K562 (cell line): ENCODE measurements around the gene SYNPR. TPM values are rescaled to one million over a fixed set of nuclear protein-coding genes. Genes with fewer than 3 reads are reported as not detected.

Source experiments
- ATAC-seq: fragments of 200-7000 bp; cut with Tn5 transposase; 3 replicates; pipeline ENCODE4 v1.9.1; 2020; ENCODE audit warnings: moderate library complexity
- BruUV-seq: library from RNA; stranded (reverse); fragments of 400-500 nt; replicated peaks from 2 replicates; lab custom pipeline; 2021; lab: Mats Ljungman, UMichigan
- CTCF ChIA-PET: fragments of 300-600 bp; formaldehyde crosslinking; extraction: SDS; loops from one replicate; lab custom pipeline; 2021; ENCODE audit warnings: low intra/inter-chr PET ratio; lab: Yijun Ruan, JAX
- POLR2A ChIA-PET: fragments of 300-600, 350-650 bp; sonication (Branson Sonifier 250); formaldehyde crosslinking; extraction: SDS; loops from one replicate; lab custom pipeline; 2021; ENCODE audit warnings: antibody characterized with exemption, inconsistent platforms; lab: Yijun Ruan, JAX
- DNase-seq, 4 experiments: peaks; one replicate each; pipeline versions ENCODE4 v3.0.0 to v3.0.0-alpha.2; 2011 to 2018; ENCODE audit warnings: low spot score in 3 of 4, mixed read lengths in 3 of 4; ENCODE audit errors: extremely low read depth in 1 of 4
- FAIRE-seq: peaks from 2 replicates; lab custom pipeline; 2011; peaks lifted over from hg19 to GRCh38; lab: Jason Lieb, UNC
- H2AFZ ChIP-seq: 2 replicates; pipeline ENCODE4 v1.6.0; 2011; ENCODE audit warnings: low read depth, low read length, control low read depth, inconsistent platforms
- H3K27ac ChIP-seq: fragments of 200-600 bp; 3 replicates; pipeline ENCODE4 v1.8.0; 2011; ENCODE audit warnings: low read depth, mild to moderate bottlenecking, control low read depth, inconsistent platforms, low read length, moderate library complexity, mixed read lengths; ENCODE audit errors: extremely low read depth
- H3K27me3 ChIP-seq, 2 experiments: fragments of 300-600 bp in 1 of 2; 2 replicates in 1 of 2; 3 replicates in 1 of 2; pipeline versions ENCODE4 v1.6.0 to v1.8.0; 2011; ENCODE audit warnings: inconsistent platforms in 2 of 2, low read length in 2 of 2, mild to moderate bottlenecking in 1 of 2, mixed read lengths in 1 of 2, moderate library complexity in 1 of 2; ENCODE audit not compliant: control insufficient read depth in 2 of 2, insufficient read depth in 2 of 2
- H3K36me3 ChIP-seq: fragments of 300-600 bp; 3 replicates; pipeline ENCODE4 v1.8.0; 2011; ENCODE audit warnings: mild to moderate bottlenecking, low read length, inconsistent platforms; ENCODE audit not compliant: control insufficient read depth, insufficient read depth
- H3K4me1 ChIP-seq, 2 experiments: fragments of 200-600 bp in 1 of 2; replicated peaks in 1 of 2; 2 replicates in 1 of 2; 3 replicates in 1 of 2; pipeline versions ENCODE4 v1.5.1 to v1.8.0; 2011; ENCODE audit warnings: inconsistent platforms in 2 of 2, low read length in 2 of 2, mild to moderate bottlenecking in 1 of 2, mixed read lengths in 1 of 2, moderate library complexity in 1 of 2; ENCODE audit not compliant: control insufficient read depth in 2 of 2, insufficient read depth in 2 of 2
- H3K4me2 ChIP-seq: 2 replicates; pipeline ENCODE4 v1.6.1; 2011; ENCODE audit warnings: low read length, control low read depth, inconsistent platforms, mixed read lengths; ENCODE audit not compliant: insufficient read depth
- H3K4me3 ChIP-seq: fragments of 200-600 bp; sonication (generic), shearing (Covaris generic); 2 replicates; pipeline ENCODE4 v1.5.1; 2016; ENCODE audit warnings: control low read depth, inconsistent platforms
- H3K79me2 ChIP-seq: fragments of 200-600 bp; 3 replicates; pipeline ENCODE4 v1.8.0; 2011; ENCODE audit warnings: low read length, inconsistent platforms; ENCODE audit not compliant: control insufficient read depth, insufficient read depth
- H3K9ac ChIP-seq, 2 experiments: 2 replicates each; pipeline versions ENCODE4 v1.6.0 to v1.6.1; 2011; ENCODE audit warnings: low read depth in 2 of 2, low read length in 2 of 2, control low read depth in 1 of 2, inconsistent platforms in 1 of 2, mild to moderate bottlenecking in 1 of 2, mixed read lengths in 1 of 2; ENCODE audit not compliant: insufficient read depth in 1 of 2
- H3K9me1 ChIP-seq: one replicate; pipeline ENCODE4 v1.6.0; 2011; ENCODE audit warnings: inconsistent platforms, mild to moderate bottlenecking, low read length, moderate library complexity; ENCODE audit not compliant: control insufficient read depth, insufficient read depth
- H3K9me3 ChIP-seq: replicated peaks from 2 replicates; pipeline ENCODE4 v1.5.1; 2011; ENCODE audit warnings: low read depth, low read length, inconsistent platforms; ENCODE audit not compliant: control insufficient read depth, insufficient read depth
- H4K20me1 ChIP-seq: replicated peaks from 2 replicates; pipeline ENCODE4 v1.6.1; 2011; ENCODE audit warnings: low read length, inconsistent platforms, mixed read lengths; ENCODE audit not compliant: control insufficient read depth, insufficient read depth
- E2F3 ChIP-seq: fragments of 250-450 bp; sonication (Bioruptor Pico); IDR thresholded peaks from 2 replicates; pipeline ENCODE4 v1.4.0; 2020; ENCODE audit warnings: mild to moderate bottlenecking
- E2F6 ChIP-seq, 2 experiments: IDR thresholded peaks; 2 replicates each; pipeline ENCODE4 v1.6.1; 2011; ENCODE audit warnings: borderline replicate concordance in 1 of 2, control low read depth in 1 of 2, low read depth in 1 of 2, low read length in 1 of 2, mild to moderate bottlenecking in 1 of 2, mixed read lengths in 1 of 2, moderate library complexity in 1 of 2; ENCODE audit not compliant: insufficient read depth in 1 of 2, insufficient read length in 1 of 2, poor library complexity in 1 of 2, severe bottlenecking in 1 of 2; ENCODE audit errors: extremely low read depth in 1 of 2
- ETV1 ChIP-seq: fragments of 450-650 bp; conservative IDR thresholded peaks from 2 replicates; pipeline ENCODE4 v1.6.1; 2016; ENCODE audit warnings: missing genetic modification characterization, control low read depth, low read depth, missing compliant biosample characterization
- MED1 ChIP-seq: sonication (generic); formaldehyde crosslinking; IDR thresholded peaks from 2 replicates; pipeline ENCODE4 v1.8.1; 2023; ENCODE audit warnings: missing genetic modification reagents, borderline replicate concordance
- NFXL1 ChIP-seq: fragments of 450-650 bp; formaldehyde crosslinking; IDR thresholded peaks from 2 replicates; pipeline ENCODE4 v1.4.0; 2021; ENCODE audit warnings: mild to moderate bottlenecking
- NFYB ChIP-seq: IDR thresholded peaks from 2 replicates; pipeline ENCODE4 v1.6.1; 2011; ENCODE audit warnings: mild to moderate bottlenecking, moderate library complexity; ENCODE audit not compliant: insufficient read length; ENCODE audit errors: extremely low read depth
- SIN3B ChIP-seq: fragments of 450-650 bp; IDR thresholded peaks from 2 replicates; pipeline ENCODE4 v1.6.1; 2017; ENCODE audit warnings: low read depth, mild to moderate bottlenecking, moderate library complexity
- ZNF3 ChIP-seq: fragments of 250-450 bp; sonication (Bioruptor Pico); IDR thresholded peaks from 2 replicates; pipeline ENCODE4 v1.5.0; 2021; ENCODE audit warnings: mild to moderate bottlenecking, moderate library complexity
- ZNF57 ChIP-seq: fragments of 450-650 bp; formaldehyde crosslinking; IDR thresholded peaks from 2 replicates; pipeline ENCODE4 v1.4.0; 2020; ENCODE audit warnings: mild to moderate bottlenecking, moderate library complexity
- ZNF655 ChIP-seq: fragments of 250-450 bp; sonication (Bioruptor Pico); IDR thresholded peaks from 2 replicates; pipeline ENCODE4 v1.5.0; 2021
- ZNF707 ChIP-seq: fragments of 250-450 bp; sonication (Bioruptor Pico); conservative IDR thresholded peaks from 2 replicates; pipeline ENCODE4 v1.8.0; 2022; ENCODE audit warnings: inconsistent platforms, mild to moderate bottlenecking, moderate library complexity
- WGBS: fragments of 100-300 bp; shearing (Covaris generic); methylation state at CpG from one replicate; pipeline ENCODE4 v1.1.6; 2016; ENCODE audit warnings: low coverage, mixed read lengths; ENCODE audit not compliant: insufficient coverage; ENCODE audit errors: missing lambda C conversion rate; 5-methylcytosine and 5-hydroxymethylcytosine counted together
- in situ Hi-C: fragments of 300-500 bp; cut with MboI; formaldehyde crosslinking; loops from 4 replicates; pipeline ENCODE4 v1.15.0; 2018; ENCODE audit warnings: inconsistent platforms, mixed read lengths
- intact Hi-C: fragments of 100-400 bp; cut with micrococcal nuclease; formaldehyde crosslinking; loops from 2 replicates; pipeline ENCODE4 v1.14.2; 2022
- polyA plus RNA-seq, 8 experiments: library from polyadenylated mRNA; depleted of rRNA in 4 of 8; stranded (reverse) in 5 of 8; unstranded in 3 of 8; fragments of >200 nt; fragmentation: Nextera tagmentation in 2 of 8; fragmentation: Illumina TruSeq in 1 of 8; extraction: Ambion mirVana in 2 of 8; extraction: Trizol in 1 of 8; gene quantifications; 2 replicates each; pipeline versions ENCODE4 v1.2.1 to v1.2.3, GENCODE V29; 2011 to 2014; ENCODE audit warnings: inconsistent platforms in 1 of 8, missing spikeins in 1 of 8
- total RNA-seq, 7 experiments: library from RNA; depleted of rRNA in 6 of 7; stranded (reverse); fragments of >200 nt in 6 of 7; fragmentation: Illumina TruSeq in 2 of 7; extraction: Trizol in 2 of 7; gene quantifications; 2 replicates each; pipeline versions ENCODE4 v1.2.1 to v1.2.3, GENCODE V29; 2011 to 2021; ENCODE audit warnings: low replicate concordance in 1 of 7
- TF ChIP-seq, protein P1 (sequence below), 2 experiments: fragments of 450-650 bp; conservative IDR thresholded peaks; 2 replicates each; pipeline ENCODE4 v1.6.1; 2017; ENCODE audit warnings: mild to moderate bottlenecking in 2 of 2, moderate library complexity in 2 of 2
- TF ChIP-seq, protein P2 (sequence below): fragments of 450-650 bp; IDR thresholded peaks from 2 replicates; pipeline ENCODE4 v1.6.1; 2016; ENCODE audit warnings: borderline replicate concordance
- TF ChIP-seq, protein P3 (sequence below): sonication (generic); formaldehyde crosslinking; IDR thresholded peaks from 2 replicates; pipeline ENCODE4 v1.5.0; 2020; ENCODE audit warnings: missing genetic modification reagents

Gene SYNPR
- total and polyA plus RNA-seq, 9 of the 15 experiments (the other 6 are each of a cell fraction or from before 2014, with no cell fraction given): not detected

- ChIA-PET CTCF (no interaction called here), POLR2A (no interaction called here)
- no peak overlapping the region for H3K4me3 ChIP-seq
- H3K79me2 ChIP-seq: no peaks in the 10 kb centered on the region
- DNase-seq: no peak
- ATAC-seq: no peak
- H3K9ac ChIP-seq: no peak overlapping the region
- no peak for FAIRE-seq
- H3K27me3 ChIP-seq: no peaks in the 10 kb centered on the region
- BruUV-seq: no TSS peak
- H3K27ac ChIP-seq: no peak overlapping the region
- no peaks in the 10 kb centered on the region for H3K36me3 ChIP-seq
- no peak overlapping the region for H3K4me2 ChIP-seq
- no peaks in the 10 kb centered on the region for H4K20me1 ChIP-seq
- no peaks in the 10 kb centered on the region for H3K9me1 ChIP-seq
- H3K9me3 ChIP-seq: no peaks in the 10 kb centered on the region
- no peak overlapping the region for H2AFZ ChIP-seq
- WGBS: 0% methylated on average over 7 of the region's 7 CpGs
- in situ Hi-C loops (no loop called here), intact Hi-C loops (no loop called here)
- no peaks in the 10 kb centered on the region for H3K4me1 ChIP-seq
- TF ChIP-seq ZNF655 (no peak), E2F3 (no peak), ZNF707 (CRISPR knock-in tag) (no peak), NFXL1 (no peak), E2F6 (IDR thresholded peaks at IDR 0.05; ENCODE audit: borderline replicate concordance in 1 of 2, extremely low read depth in 1 of 2, insufficient read depth in 1 of 2, insufficient read length in 1 of 2, low read depth in 1 of 2, low read length in 1 of 2, poor library complexity in 1 of 2, severe bottlenecking in 1 of 2) (no peak), MED1 (CRISPR knock-in tag) (no peak), SIN3B (no peak), ZNF3 (no peak), ETV1 (tag) (no peak), ZNF57 (no peak), NFYB (no peak)
- TF ChIP-seq, protein P1, sequence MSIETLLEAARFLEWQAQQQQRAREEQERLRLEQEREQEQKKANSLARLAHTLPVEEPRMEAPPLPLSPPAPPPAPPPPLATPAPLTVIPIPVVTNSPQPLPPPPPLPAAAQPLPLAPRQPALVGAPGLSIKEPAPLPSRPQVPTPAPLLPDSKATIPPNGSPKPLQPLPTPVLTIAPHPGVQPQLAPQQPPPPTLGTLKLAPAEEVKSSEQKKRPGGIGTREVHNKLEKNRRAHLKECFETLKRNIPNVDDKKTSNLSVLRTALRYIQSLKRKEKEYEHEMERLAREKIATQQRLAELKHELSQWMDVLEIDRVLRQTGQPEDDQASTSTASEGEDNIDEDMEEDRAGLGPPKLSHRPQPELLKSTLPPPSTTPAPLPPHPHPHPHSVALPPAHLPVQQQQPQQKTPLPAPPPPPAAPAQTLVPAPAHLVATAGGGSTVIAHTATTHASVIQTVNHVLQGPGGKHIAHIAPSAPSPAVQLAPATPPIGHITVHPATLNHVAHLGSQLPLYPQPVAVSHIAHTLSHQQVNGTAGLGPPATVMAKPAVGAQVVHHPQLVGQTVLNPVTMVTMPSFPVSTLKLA (conservative IDR thresholded peaks at IDR 0.05): no peak
- TF ChIP-seq, protein P2, sequence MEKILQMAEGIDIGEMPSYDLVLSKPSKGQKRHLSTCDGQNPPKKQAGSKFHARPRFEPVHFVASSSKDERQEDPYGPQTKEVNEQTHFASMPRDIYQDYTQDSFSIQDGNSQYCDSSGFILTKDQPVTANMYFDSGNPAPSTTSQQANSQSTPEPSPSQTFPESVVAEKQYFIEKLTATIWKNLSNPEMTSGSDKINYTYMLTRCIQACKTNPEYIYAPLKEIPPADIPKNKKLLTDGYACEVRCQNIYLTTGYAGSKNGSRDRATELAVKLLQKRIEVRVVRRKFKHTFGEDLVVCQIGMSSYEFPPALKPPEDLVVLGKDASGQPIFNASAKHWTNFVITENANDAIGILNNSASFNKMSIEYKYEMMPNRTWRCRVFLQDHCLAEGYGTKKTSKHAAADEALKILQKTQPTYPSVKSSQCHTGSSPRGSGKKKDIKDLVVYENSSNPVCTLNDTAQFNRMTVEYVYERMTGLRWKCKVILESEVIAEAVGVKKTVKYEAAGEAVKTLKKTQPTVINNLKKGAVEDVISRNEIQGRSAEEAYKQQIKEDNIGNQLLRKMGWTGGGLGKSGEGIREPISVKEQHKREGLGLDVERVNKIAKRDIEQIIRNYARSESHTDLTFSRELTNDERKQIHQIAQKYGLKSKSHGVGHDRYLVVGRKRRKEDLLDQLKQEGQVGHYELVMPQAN: no peak
- TF ChIP-seq, protein P3, sequence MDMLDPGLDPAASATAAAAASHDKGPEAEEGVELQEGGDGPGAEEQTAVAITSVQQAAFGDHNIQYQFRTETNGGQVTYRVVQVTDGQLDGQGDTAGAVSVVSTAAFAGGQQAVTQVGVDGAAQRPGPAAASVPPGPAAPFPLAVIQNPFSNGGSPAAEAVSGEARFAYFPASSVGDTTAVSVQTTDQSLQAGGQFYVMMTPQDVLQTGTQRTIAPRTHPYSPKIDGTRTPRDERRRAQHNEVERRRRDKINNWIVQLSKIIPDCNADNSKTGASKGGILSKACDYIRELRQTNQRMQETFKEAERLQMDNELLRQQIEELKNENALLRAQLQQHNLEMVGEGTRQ (CRISPR knock-in tag): no peak
Measured at GRCh38 chr3:63251499-63251898, 26.6 kb upstream of the SYNPR start.
